NCI-H2081 (cell line): Measurements from ENCODE around the gene FLYWCH2.

Source experiments
- DNase-seq, 2 experiments: peaks; one replicate each; lab custom pipeline; 2025; lab: John Stamatoyannopoulos, UW

FLYWCH2 gene

GRCh38 chr16:2882650-2883457 is at the start of gene FLYWCH2:
Gene FLYWCH2, plus strand, starts transcription at chr16:2883215. Its CDS starts 13,235 bp downstream, at chr16:2896450.
- peak; percentile 98 for DNase-seq

GRCh38 chr16:2833776-2834175 is 49.2 kb upstream of the FLYWCH2 start:
- DNase-seq: no peak

- no peak for DNase-seq
Observed at GRCh38 chr16:2834968-2835367, 48.0 kb upstream of the FLYWCH2 start.

GRCh38 chr16:2835638-2836493 is 47.1 kb upstream of the FLYWCH2 start:
- DNase-seq: no peak

- no peak for DNase-seq
Observed at GRCh38 chr16:2836646-2837508, 46.1 kb upstream of the FLYWCH2 start.

- peak; percentile 22 to 56 for DNase-seq
Observed at GRCh38 chr16:2838928-2839327, 44.1 kb upstream of the FLYWCH2 start.

GRCh38 chr16:2839650-2840450 is 43.2 kb upstream of the FLYWCH2 start:
- no peak for DNase-seq

- DNase-seq: no peak
Observed at GRCh38 chr16:2840914-2841313, 42.1 kb upstream of the FLYWCH2 start.

GRCh38 chr16:2841606-2842339 is 41.2 kb upstream of the FLYWCH2 start:
- DNase-seq: no peak

- no peak for DNase-seq
Observed at GRCh38 chr16:2842340-2843000, 40.5 kb upstream of the FLYWCH2 start.

GRCh38 chr16:2843526-2843925 is 39.5 kb upstream of the FLYWCH2 start:
- no peak for DNase-seq

- no peak for DNase-seq
Observed at GRCh38 chr16:2845116-2845515, 37.9 kb upstream of the FLYWCH2 start.

GRCh38 chr16:2846511-2847310 is 36.3 kb upstream of the FLYWCH2 start:
- no peak for DNase-seq

- no peak for DNase-seq
Observed at GRCh38 chr16:2848933-2849725, 33.9 kb upstream of the FLYWCH2 start.

GRCh38 chr16:2852003-2852730 is 30.8 kb upstream of the FLYWCH2 start:
- no peak for DNase-seq

- DNase-seq: no peak
Observed at GRCh38 chr16:2852731-2853507, 30.1 kb upstream of the FLYWCH2 start.
